Stimulated activated CD8-positive, alpha-beta memory T cell treated with anti-CD3 and anti-CD28 coated beads, Interleukin-7, amount 100 ng/mL, for 4 hours (primary cell): ENCODE measurements around the gene RUVBL2.
A peak's percentile ranks its signal among the peaks of the same experiment; 100 is the strongest.
"Not testable (repeated sequence)": the region's sequence is repeated elsewhere in the genome, so short reads cannot be mapped to it uniquely, and the experiment has no call there.

ENCODE experiments used
- DNase-seq, 2 donors: peaks; one replicate each; pipeline ENCODE4 v3.0.0-alpha.2; 2020; ENCODE audit warnings: low read depth in 2 of 2

RUVBL2 gene

GRCh38 chr19:49049011-49049410 lies 55.3 kb downstream of the RUVBL2 start, which contains the start of gene CGB8:
CGB8 (minus strand) TSS chr19:49049111; CDS start chr19:49048739, 372 bp downstream.
- not testable (repeated sequence) for DNase-seq

- DNase-seq, result not testable (repeated sequence)
These were observed 56.1 kb downstream of the RUVBL2 start for GRCh38 chr19:49049834-49050233.

GRCh38 chr19:49050376-49051033 lies 56.8 kb downstream of the RUVBL2 start:
- DNase-seq, result not testable (repeated sequence)

- peak in 1 of 2 donors; percentile 40 for DNase-seq
These were observed 62.6 kb downstream of the RUVBL2 start for GRCh38 chr19:49056101-49056901.

- DNase-seq, result not testable (repeated sequence)
These were observed 63.4 kb downstream of the RUVBL2 start for GRCh38 chr19:49056902-49057596.

GRCh38 chr19:49057636-49058234 lies 64.0 kb downstream of the RUVBL2 start, which contains the start of gene CGB7:
CGB7 (minus strand) TSS chr19:49057749; CDS start chr19:49055375, 2,374 bp downstream.
- no peak for DNase-seq

GRCh38 chr19:49058562-49058961 lies 64.9 kb downstream of the RUVBL2 start:
- DNase-seq, result no peak

GRCh38 chr19:49059053-49059452 lies 65.4 kb downstream of the RUVBL2 start:
- DNase-seq, result no peak

GRCh38 chr19:49061000-49061399 lies 67.3 kb downstream of the RUVBL2 start:
- DNase-seq, result no peak

- no peak for DNase-seq
These were observed 67.8 kb downstream of the RUVBL2 start for GRCh38 chr19:49061445-49061844.

- no peak for DNase-seq
These were observed 70.4 kb downstream of the RUVBL2 start for GRCh38 chr19:49064029-49064629.

- no peak for DNase-seq
These were observed 71.3 kb downstream of the RUVBL2 start, which contains the start of gene NTF4 for GRCh38 chr19:49064768-49065611. NTF4 (minus strand) TSS chr19:49064818; CDS start chr19:49061997, 2,821 bp downstream.
